Measurements from ENCODE around the gene SLC15A1.

GRCh38 chr13:98766697-98767096 is 14.2 kb upstream of the SLC15A1 start:
- TF ChIP-seq CTCF (IDR thresholded peaks at IDR 0.05) = no peak
- no peak for TF ChIP-seq POLR2A (IDR thresholded peaks at IDR 0.05)

Measured in transverse colon (tissue), 3 donors.